ENCODE measurements around the gene POLR2E.

The POLR2E gene

DNA sequence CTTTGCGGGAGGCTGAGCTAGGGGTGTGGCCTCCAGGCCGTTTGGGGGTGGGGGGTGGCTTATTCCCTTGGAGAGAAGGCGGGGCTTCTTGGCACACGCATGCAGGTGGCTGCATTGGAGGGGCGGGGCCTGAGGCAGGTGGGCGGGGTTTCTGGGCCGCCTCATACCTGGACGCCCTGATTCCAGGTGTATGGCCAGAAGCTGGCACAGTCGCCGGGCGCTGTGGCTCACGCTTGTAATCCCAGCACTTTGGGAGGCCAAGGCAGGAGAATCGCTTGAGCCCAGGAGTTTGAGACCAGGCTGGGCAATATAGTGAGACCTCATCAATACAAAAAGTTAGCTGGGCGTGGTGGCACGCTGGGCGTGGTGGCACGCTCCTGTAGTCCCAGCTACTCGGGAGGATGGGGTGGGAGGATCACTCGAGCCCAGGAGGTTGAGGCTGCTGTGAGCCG is 47.5 kb downstream of the POLR2E start:
- DNase-seq (ENCODE audit: low read depth): no peak

DNA sequence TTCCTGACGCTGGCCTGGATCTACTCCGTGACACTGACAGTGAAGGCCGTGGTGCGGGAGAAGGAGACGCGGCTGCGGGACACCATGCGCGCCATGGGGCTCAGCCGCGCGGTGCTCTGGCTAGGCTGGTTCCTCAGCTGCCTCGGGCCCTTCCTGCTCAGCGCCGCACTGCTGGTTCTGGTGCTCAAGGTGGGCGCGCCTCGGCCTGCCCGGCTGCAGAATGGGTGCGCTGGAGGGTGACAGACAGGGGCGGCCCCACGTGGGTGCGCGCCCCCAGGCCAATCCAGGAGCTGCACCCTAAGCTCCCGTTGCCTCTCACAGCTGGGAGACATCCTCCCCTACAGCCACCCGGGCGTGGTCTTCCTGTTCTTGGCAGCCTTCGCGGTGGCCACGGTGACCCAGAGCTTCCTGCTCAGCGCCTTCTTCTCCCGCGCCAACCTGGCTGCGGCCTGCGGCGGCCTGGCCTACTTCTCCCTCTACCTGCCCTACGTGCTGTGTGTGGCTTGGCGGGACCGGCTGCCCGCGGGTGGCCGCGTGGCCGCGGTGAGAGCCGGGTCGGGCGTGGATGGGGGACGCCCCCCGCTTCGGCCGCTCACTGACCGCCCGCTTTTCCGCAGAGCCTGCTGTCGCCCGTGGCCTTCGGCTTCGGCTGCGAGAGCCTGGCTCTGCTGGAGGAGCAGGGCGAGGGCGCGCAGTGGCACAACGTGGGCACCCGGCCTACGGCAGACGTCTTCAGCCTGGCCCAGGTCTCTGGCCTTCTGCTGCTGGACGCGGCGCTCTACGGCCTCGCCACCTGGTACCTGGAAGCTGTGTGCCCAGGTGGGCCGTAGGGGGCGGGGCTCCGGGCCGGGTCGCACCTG is 48.1 kb downstream of the POLR2E start:
- no peak for DNase-seq (ENCODE audit: low read depth)

DNA sequence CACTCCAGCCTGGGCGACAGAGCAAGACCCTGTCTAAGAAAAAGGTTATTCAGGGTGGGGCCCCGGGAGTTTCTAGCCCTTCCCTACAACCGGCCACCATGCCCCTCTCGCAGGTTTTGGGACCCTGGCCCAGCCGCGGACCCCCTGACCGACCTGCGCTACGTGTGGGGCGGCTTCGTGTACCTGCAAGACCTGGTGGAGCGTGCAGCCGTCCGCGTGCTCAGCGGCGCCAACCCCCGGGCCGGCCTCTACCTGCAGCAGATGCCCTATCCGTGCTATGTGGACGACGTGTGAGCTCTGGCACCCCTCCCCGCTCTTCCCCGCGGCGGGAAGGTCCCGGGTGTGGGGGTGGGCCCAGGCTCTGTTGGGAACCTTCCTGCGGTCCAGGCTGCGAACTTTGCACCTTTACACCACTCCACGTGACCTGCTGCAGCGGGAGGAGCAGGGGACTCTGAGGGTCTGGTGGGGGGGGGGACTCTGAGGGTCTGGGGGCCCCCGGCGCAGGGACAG is 49.0 kb downstream of the POLR2E start:
- DNase-seq (ENCODE audit: low read depth): no peak

DNA sequence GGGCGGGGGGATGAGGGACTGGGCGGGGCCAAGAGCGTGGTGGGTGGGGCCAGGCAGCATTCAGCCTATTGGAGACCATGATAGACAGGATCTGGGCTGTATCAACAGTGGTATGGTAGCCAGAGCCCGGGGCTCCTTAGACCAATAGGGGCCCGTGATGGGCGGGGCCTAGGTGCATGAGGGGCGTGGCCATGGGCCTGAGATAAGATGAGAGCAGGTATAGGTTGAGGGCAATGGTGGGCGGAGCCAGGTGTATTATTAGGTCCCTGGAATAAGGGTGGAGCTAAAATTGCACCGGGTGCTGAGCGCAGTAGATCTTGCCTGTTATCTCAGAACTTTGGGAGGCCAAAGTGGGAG is 50.0 kb downstream of the POLR2E start:
- DNase-seq (ENCODE audit: low read depth): no peak

DNA sequence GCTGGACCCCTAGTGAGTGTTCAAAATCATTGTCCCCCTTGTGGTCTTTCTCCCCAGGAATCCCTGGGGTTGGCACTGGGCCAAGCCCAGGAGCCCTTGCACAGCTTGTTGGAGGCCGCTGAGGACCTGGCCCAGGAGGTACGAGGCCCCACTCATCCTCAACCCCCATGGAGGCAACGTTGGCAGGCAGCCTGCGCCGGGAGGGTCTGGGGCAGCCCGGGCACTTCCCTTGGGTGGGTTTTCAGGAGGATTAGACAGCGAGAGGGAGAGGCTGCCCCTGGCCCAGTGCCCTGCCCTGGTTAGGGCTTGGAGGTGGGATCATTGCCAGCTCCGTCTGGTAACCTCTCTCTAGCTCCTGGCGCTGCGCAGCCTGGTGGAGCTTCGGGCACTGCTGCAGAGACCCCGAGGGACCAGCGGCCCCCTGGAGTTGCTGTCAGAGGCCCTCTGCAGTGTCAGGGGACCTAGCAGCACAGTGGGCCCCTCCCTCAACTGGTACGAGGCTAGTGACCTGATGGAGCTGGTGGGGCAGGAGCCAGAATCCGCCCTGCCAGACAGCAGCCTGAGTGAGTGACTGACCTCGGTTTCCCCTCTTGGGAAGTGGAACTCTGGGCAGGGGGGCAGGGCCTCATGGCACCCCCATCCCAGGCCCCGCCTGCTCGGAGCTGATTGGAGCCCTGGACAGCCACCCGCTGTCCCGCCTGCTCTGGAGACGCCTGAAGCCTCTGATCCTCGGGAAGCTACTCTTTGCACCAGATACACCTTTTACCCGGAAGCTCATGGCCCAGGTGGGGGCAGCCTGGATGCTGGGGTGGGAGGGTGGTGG is 52.3 kb downstream of the POLR2E start:
- no peak for DNase-seq (ENCODE audit: low read depth)

DNA sequence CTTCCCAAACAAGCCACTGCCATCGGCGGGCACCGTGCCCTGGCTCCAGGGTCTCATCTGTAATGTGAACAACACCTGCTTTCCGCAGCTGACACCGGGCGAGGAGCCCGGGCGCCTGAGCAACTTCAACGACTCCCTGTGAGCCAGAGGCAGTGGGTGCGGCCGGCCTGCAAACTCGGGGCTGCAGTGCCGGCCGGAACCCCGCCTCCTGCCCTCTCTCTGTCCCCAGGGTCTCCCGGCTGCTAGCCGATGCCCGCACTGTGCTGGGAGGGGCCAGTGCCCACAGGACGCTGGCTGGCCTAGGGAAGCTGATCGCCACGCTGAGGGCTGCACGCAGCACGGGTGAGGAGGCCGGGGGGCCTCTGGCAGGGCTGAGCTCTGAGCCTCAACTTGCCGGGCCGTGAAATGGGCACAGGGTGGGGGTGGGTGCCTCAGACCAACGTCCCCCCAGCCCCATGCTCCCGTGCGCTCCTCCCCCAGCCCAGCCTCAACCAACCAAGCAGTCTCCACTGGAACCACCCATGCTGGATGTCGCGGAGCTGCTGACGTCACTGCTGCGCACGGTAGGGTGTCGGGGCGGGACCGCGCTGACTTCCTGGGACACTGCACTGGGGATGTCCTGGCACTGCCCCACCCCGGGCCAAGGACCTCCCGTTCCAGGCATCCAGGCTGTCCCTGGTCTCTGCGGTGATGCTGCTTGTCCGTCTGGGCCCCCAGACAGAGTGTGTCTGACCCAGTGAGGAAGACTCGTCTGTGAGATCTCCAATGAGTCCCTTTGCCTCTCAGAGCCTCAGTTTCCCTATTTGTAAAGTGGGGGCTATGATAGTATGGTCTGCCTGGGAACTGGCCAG is 53.1 kb downstream of the POLR2E start:
- no peak for DNase-seq (ENCODE audit: low read depth)

DNA sequence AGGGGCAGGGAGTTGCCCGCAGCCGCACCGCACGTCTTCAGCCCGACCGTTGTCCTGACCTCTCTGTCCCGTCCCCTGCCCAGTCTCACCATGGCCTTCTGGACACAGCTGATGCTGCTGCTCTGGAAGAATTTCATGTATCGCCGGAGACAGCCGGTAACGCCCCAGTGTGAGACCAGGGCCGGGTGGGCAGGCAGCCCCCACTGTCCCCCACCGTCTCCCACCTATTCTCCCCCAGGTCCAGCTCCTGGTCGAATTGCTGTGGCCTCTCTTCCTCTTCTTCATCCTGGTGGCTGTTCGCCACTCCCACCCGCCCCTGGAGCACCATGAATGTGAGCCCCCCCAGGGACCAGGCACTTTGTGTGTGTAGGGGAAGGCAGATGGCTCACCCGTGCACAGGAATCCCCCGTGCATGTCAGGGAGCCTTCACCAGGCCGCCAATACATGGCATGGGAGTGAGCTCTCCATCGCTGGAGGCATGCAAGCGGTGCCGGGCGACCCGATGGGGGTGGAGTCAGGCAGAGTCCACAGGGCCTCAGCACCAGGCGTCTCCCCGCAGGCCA is 53.8 kb downstream of the POLR2E start:
- DNase-seq (ENCODE audit: low read depth): no peak

DNA sequence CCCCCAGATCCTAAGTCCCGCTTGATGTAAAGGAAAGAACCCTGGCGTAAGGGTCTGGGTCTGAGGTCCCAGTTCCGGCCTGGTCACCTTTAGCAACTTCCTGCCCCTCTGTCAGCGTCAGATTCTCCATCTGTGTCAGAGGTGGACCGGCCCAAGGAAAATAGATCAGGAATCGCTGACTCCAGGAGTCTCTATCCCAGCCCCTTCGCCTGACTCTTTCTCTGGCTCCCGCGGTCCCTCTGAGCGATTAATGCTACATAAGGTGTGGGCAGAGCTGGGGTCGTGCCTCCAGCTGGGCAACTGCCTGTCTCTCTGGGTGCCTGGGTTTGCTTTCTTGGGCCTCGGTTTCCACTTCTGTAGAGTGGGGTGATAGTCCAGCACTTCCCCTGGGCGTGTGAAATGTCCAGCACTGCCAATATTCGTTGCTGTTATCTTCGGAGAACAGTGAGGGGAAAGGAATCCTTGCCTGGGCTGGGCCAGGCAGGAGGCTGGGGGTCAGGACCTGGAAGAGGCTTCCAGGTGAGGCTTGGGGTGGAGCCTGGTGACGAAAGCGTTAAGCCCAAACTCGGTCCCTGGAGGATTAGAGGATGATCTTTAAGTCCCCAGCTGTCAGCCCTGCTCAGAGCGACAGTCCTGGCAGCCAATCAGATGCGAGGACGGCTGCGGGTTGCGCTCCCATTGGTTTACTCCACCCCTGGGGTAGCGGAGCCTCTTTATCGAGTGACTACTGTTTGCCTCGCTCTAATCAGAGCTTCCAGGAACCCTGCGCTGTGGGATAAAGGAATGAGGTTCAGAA is 54.5 kb downstream of the POLR2E start:
- DNase-seq (ENCODE audit: low read depth): no peak

DNA sequence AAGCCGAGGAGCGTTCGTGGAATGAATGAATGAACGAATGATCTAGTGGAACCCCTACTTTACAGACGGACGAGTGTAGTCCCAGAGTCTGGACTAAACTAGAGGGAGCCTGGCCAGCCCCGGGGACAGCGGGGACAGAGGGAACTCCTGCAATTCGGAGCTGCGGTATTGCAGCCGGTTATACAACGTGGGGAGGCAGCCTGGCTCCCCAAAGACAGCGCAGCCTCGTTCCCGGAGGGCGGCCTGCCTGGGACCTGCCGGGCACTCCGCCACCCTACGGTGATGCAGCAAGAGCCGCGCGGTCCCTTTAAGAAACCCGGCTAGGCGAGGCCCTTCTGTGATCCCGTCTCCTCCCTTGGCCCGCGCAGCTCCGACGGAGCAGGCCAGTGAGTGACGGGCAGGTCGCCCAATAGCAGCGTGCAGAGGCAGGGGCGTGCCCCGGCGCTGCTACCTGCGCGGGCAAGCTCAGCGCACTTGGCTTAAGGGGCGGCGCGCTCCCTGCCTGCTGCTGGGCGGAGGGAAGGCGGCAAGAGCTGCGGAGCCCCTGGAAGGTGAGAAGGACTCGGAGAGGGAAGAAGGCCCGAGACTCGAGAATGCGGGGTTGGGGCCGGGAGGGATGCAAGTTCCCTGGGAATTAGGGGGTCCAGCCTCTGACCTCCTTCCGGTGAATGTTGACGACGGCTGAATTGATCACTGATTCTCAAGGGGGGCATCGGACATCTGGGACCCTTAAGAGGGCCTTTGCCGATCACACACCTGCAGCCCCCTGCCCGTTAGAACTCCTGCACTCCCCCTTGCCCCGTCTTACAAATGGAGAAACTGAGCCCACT is 55.3 kb downstream of the POLR2E start, which contains the start of gene ABCA7:
ABCA7 (plus strand) TSS at position 462 of the 830 bp plus-strand sequence. CDS start 1,255 bp downstream, outside the sequence.
- DNase-seq (ENCODE audit: low read depth): peak; percentile 89

DNA sequence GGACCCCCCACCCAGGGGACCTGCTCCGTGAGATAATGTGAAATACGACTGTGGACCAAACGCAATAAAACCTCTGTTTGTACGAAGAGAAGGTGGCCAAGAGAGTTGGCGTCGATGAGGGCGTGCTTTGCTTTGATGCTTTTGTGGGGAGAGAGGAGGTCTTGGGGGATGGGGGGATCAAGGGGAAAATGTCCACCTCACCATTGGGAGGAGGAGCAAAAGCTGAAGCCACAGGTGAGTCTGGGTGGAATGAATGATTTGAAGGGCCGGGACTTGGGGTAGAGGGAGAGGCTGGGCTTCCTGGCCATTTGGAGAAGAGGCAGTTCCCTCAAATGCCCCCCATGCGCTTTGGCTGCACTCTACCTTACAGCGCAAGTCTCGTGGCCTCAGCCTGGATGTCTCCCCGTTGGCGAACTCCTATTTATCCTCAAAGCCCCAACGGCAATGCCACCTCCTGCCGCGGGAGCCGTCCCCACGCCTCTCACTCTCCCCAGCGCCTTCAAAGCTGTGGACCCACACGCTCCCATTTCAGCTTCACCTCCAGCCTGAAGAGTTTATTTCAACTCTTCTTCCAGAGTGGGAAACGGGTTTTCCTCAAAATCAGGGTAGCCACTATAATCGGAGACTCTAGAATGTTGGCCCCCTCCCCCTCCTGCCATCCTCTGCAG is 56.1 kb downstream of the POLR2E start:
- no peak for DNase-seq (ENCODE audit: low read depth)

DNA sequence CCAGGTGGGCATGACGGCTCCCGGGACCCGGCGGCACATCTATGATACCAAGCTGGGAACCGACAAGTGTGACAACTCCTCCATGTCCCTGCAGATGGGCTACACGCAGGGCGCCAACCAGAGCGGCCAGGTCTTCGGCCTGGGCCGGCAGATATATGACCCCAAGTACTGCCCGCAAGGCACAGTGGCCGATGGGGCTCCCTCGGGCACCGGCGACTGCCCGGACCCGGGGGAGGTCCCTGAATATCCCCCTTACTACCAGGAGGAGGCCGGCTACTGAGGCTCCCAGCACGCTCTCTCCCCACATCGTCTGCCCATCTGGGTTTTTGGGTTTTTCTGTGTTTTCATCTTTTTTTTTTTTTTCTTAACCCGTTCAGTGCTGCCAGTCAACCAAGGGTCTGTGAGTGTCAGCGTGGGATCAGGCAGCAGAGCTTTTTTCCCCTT is 57.5 kb downstream of the POLR2E start:
- no peak for DNase-seq (ENCODE audit: low read depth)

All from HS-27A (cell line).